Lower leg skin (tissue), 4 donors: ENCODE results near the gene MMP7. TPM values are rescaled to one million over a fixed set of nuclear protein-coding genes. Genes with fewer than 3 reads are reported as not detected.

Experiments
- DNase-seq, 2 donors: peaks; one replicate each; pipeline ENCODE4 v3.0.0-alpha.2; 2019; ENCODE audit warnings: low spot score in 2 of 2
- H3K4me3 ChIP-seq: fragments of 200-600 bp; sonication (generic); 2 replicates; pipeline ENCODE4 v1.5.1; 2017; ENCODE audit warnings: mild to moderate bottlenecking, low read depth; ENCODE audit not compliant: poor library complexity, severe bottlenecking
- CTCF ChIP-seq, 3 donors: fragments of 450-650 bp; IDR thresholded peaks; one replicate each; pipeline ENCODE4 v1.5.1; 2016; ENCODE audit warnings: antibody characterized with exemption in 3 of 3, mild to moderate bottlenecking in 3 of 3, moderate library complexity in 2 of 3
- POLR2A ChIP-seq, 2 donors: fragments of 450-650 bp; IDR thresholded peaks; one replicate each; pipeline ENCODE4 v1.6.1; 2016 to 2017; ENCODE audit warnings: antibody characterized with exemption in 2 of 2, mild to moderate bottlenecking in 1 of 2, moderate library complexity in 1 of 2
- WGBS, 2 donors: methylation state at CpG; one replicate each; pipeline ENCODE4 v1.1.5; 2018; 5-methylcytosine and 5-hydroxymethylcytosine counted together
- intact Hi-C: fragments of 100-400 bp; cut with DNase I; formaldehyde crosslinking; loops from one replicate; pipeline ENCODE4 v1.15.0; 2023; ENCODE audit warnings: low total_unique reads
- total RNA-seq, 4 donors: library from RNA; depleted of rRNA; stranded (reverse); fragments of >200 nt; gene quantifications; one replicate each; pipeline ENCODE4 v1.1.0, GENCODE V29; 2016

Gene MMP7
- total RNA-seq, 4 donors from 2014 or later, result 15.9 to 195 (median 95.8) TPM

GRCh38 chr11:102572554-102573220 lies 42.1 kb upstream of the MMP7 start:
- no peak overlapping the region for H3K4me3 ChIP-seq
- TF ChIP-seq CTCF (IDR thresholded peaks at IDR 0.05), result no peak
- no peak for TF ChIP-seq POLR2A (IDR thresholded peaks at IDR 0.05)
- no peak for DNase-seq
- 74 to 78% methylated on average over 2 of the region's 2 CpGs for WGBS, 2 donors
- intact Hi-C loops, result no loop called here

GRCh38 chr11:102568851-102569250 lies 38.3 kb upstream of the MMP7 start:
- WGBS, 2 donors, result 71 to 78% methylated on average over 3 of the region's 3 CpGs
- H3K4me3 ChIP-seq, result no peak overlapping the region
- no peak for DNase-seq
- intact Hi-C loops, result no loop called here
- TF ChIP-seq CTCF (IDR thresholded peaks at IDR 0.05) (no peak), POLR2A (IDR thresholded peaks at IDR 0.05) (no peak)

- no peak for DNase-seq
- WGBS, 2 donors, result 74 to 89% methylated on average over 1 of the region's 1 CpG
- TF ChIP-seq POLR2A (IDR thresholded peaks at IDR 0.05) (no peak), CTCF (IDR thresholded peaks at IDR 0.05) (no peak)
- intact Hi-C loops, result no loop called here
- no peak overlapping the region for H3K4me3 ChIP-seq
These were observed 35.6 kb upstream of the MMP7 start for GRCh38 chr11:102566112-102566511.

GRCh38 chr11:102564110-102564509 lies 33.6 kb upstream of the MMP7 start:
- TF ChIP-seq POLR2A (IDR thresholded peaks at IDR 0.05) (no peak), CTCF (IDR thresholded peaks at IDR 0.05) (no peak)
- intact Hi-C loops, result no loop called here
- DNase-seq, result no peak
- no peak overlapping the region for H3K4me3 ChIP-seq
- 39 to 57% methylated on average over 2 of the region's 2 CpGs for WGBS, 2 donors

GRCh38 chr11:102561636-102562035 lies 31.1 kb upstream of the MMP7 start:
- no peak for TF ChIP-seq CTCF (IDR thresholded peaks at IDR 0.05)
- no peak for TF ChIP-seq POLR2A (IDR thresholded peaks at IDR 0.05)
- intact Hi-C loops, result no loop called here
- no peak for DNase-seq
- no peak overlapping the region for H3K4me3 ChIP-seq

GRCh38 chr11:102560555-102561011 lies 30.0 kb upstream of the MMP7 start:
- peak in 1 of 2 donors; percentile 82 for DNase-seq
- intact Hi-C loops, result no loop called here
- no peak overlapping the region for H3K4me3 ChIP-seq
- TF ChIP-seq CTCF (IDR thresholded peaks at IDR 0.05) (no peak), POLR2A (IDR thresholded peaks at IDR 0.05) (no peak)
- 7 to 9% methylated on average over 6 of the region's 6 CpGs for WGBS, 2 donors
